Stomach smooth muscle (tissue), 2 donors: ENCODE results near the gene CNTN5.
"Not testable (repeated sequence)": the region's sequence is repeated elsewhere in the genome, so short reads cannot be mapped to it uniquely, and the experiment has no call there.

ENCODE experiments used
- H3K27ac ChIP-seq: one replicate; pipeline ENCODE4 v1.7.0; 2013; ENCODE audit warnings: mild to moderate bottlenecking, low read length, inconsistent platforms
- H3K27me3 ChIP-seq, 2 donors: one replicate each; pipeline ENCODE4 v1.7.0; 2013; ENCODE audit warnings: low read length in 2 of 2; ENCODE audit not compliant: insufficient read depth in 2 of 2, control insufficient read depth in 1 of 2
- H3K36me3 ChIP-seq, 2 donors: one replicate each; pipeline ENCODE4 v1.7.0; 2013; ENCODE audit warnings: low read length in 2 of 2; ENCODE audit not compliant: control insufficient read depth in 2 of 2, insufficient read depth in 2 of 2
- H3K4me1 ChIP-seq: one replicate; pipeline ENCODE4 v1.7.0; 2013; ENCODE audit warnings: low read length; ENCODE audit not compliant: control insufficient read depth, insufficient read depth
- H3K4me3 ChIP-seq, 2 donors: one replicate each; pipeline ENCODE4 v1.7.0; 2013; ENCODE audit warnings: low read length in 2 of 2
- H3K9ac ChIP-seq, 2 donors: one replicate each; pipeline ENCODE4 v1.7.0; 2013; ENCODE audit warnings: low read length in 2 of 2, mild to moderate bottlenecking in 1 of 2
- H3K9me3 ChIP-seq, 2 donors: one replicate each; pipeline ENCODE4 v1.7.0; 2013; ENCODE audit warnings: low read length in 2 of 2; ENCODE audit not compliant: control insufficient read depth in 2 of 2
- donor health status: healthy.
- donor health status: Pancreatic carcinoma.

Gene CNTN5

DNA sequence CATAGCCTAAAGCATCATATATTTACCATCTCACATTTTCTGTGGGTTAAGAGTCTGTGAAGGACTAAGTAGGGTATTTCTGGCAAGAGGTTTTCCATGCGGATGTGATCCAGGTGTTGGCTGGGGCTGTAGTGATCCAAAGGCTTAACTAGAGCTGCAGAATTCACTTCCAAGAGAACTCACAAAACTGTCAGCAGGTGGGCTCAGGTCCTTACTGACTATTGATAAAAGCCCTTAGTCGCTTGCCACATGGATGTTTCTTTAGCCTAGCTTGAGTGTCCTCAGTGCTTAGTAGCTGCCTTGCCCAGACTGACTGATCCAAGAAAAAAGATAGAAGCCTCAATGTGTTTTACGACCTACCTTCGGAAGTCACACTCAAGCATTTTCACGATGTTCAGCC is 250.8 kb downstream of the CNTN5 start:
- Histone ChIP-seq H3K9ac (no peak overlapping the region), H3K4me3 (no peak overlapping the region)

DNA sequence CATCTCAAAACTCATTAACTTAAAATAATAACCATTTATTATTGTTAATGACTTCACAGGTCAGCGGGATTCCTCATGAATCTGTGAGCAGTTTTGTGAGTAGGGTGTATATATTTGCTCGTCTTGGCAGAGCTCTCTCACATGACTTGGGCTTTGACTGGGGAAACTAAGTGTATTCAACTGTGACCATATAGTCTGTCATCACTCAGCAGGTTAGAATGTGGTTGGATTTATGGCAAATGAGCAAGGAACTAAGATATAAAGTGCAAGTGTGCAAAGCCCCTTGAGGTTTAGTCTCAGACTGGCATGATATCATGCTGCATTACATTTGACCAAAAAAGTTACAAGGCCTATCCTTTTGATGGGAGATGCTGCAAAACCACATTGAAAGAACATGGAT is 254.8 kb downstream of the CNTN5 start:
- H3K4me3 ChIP-seq: no peak overlapping the region
- H3K27me3 ChIP-seq: no peaks in the 10 kb centered on the region
- no peaks in the 10 kb centered on the region for H3K4me1 ChIP-seq
- H3K36me3 ChIP-seq: no peaks in the 10 kb centered on the region
- no peak overlapping the region for H3K9ac ChIP-seq
- H3K27ac ChIP-seq: no peak overlapping the region
- H3K9me3 ChIP-seq: no peaks in the 10 kb centered on the region

More for the DNA sequence above, 250.8 kb downstream of the CNTN5 start:
- Histone ChIP-seq H3K36me3 (no peaks in the 10 kb centered on the region), H3K27ac (no peak overlapping the region), H3K9me3 (no peaks in the 10 kb centered on the region), H3K27me3 (no peaks in the 10 kb centered on the region), H3K4me1 (no peaks in the 10 kb centered on the region)

DNA sequence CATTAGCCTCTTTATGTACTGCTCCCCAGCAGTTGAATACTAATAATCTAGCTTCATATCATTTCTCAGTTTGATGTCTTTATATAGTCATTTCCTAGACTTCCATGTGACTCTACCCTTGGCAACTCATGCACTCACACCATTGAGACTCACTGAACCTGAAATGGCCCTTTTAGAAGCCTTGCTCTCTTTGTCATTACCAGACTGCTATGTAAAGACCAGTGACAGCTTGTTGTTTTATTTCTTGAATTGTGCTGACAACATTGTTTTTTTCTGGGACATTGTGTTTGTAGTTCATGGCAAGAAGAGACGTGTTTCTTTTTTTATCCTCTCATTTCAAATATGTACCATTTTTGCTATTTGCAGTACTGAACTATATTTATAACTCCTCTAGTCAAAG is 256.5 kb downstream of the CNTN5 start:
- Histone ChIP-seq H3K27me3 (no peaks in the 10 kb centered on the region), H3K27ac (no peak overlapping the region), H3K4me3 (no peak overlapping the region)

DNA sequence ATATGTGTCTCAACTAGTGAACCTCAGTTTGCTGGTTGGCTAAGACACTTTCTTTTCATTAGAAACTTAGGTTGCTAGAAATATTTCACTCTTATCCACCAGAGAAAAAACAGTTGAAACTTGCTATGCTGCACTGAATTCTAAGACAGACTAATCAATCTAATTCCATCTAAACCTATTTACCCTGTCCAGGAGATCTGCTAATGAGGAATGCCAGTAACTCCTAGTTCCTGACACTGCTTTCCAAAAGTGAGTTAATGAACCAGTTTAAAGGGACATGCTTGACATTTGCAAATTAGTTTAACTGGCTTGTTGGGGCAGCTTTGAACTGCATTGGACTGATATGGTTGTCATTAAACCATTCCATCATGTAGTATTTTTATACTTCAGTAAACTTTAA is 258.5 kb downstream of the CNTN5 start:
- no peak overlapping the region for H3K4me3 ChIP-seq
- no peak overlapping the region for H3K9ac ChIP-seq
- H3K36me3 ChIP-seq: no peaks in the 10 kb centered on the region
- H3K27ac ChIP-seq: no peak overlapping the region
- no peaks in the 10 kb centered on the region for H3K27me3 ChIP-seq
- no peaks in the 10 kb centered on the region for H3K4me1 ChIP-seq
- no peaks in the 10 kb centered on the region for H3K9me3 ChIP-seq

More for the DNA sequence above, 256.5 kb downstream of the CNTN5 start:
- no peaks in the 10 kb centered on the region for H3K9me3 ChIP-seq
- H3K9ac ChIP-seq: no peak overlapping the region
- H3K36me3 ChIP-seq: no peaks in the 10 kb centered on the region
- H3K4me1 ChIP-seq: no peaks in the 10 kb centered on the region

DNA sequence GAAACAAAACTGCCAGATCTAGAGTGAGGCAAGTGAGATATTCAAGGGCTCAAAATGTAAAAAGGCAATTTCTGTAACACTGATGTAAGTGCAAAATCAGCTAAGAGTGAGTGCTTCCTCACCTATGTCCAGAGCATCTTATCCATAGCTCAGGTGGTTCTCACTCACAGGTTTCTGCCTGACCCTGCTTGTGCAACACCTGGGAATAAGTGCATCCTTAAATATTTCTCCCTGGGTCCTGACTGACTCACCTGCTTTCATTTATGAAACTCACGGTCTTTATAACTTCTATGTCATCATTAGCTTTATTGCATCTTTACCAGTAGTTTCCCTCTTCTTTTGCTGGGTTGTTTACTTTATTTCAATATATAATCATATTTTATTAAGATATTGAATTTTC is 260.6 kb downstream of the CNTN5 start:
- H3K27ac ChIP-seq: no peak overlapping the region
- H3K4me3 ChIP-seq: no peak overlapping the region
- no peaks in the 10 kb centered on the region for H3K27me3 ChIP-seq
- no peaks in the 10 kb centered on the region for H3K4me1 ChIP-seq
- no peak overlapping the region for H3K9ac ChIP-seq
- H3K9me3 ChIP-seq: no peaks in the 10 kb centered on the region
- no peaks in the 10 kb centered on the region for H3K36me3 ChIP-seq

DNA sequence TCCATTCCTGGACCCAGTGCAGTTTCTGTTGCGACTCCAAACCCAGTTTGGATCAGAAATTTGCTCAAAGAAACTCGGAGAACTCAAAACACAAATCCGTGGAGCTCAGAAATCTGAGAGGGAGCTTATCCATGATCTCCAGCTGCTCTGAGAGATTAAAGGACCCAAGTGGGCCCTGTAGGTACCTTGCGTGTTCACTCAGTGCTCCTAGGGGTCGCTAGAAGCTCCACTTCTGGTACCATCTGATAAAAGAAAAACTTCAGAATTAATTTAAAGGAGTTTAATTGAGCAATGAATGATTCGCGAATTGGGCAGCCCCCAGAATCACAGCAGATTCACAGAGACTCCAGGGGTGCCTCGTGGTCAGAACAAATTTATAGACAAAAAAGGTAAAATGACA is 277.2 kb downstream of the CNTN5 start:
- not testable (repeated sequence) for H3K36me3 ChIP-seq, H3K9ac ChIP-seq, H3K27me3 ChIP-seq, H3K9me3 ChIP-seq, H3K27ac ChIP-seq, H3K4me1 ChIP-seq, H3K4me3 ChIP-seq

DNA sequence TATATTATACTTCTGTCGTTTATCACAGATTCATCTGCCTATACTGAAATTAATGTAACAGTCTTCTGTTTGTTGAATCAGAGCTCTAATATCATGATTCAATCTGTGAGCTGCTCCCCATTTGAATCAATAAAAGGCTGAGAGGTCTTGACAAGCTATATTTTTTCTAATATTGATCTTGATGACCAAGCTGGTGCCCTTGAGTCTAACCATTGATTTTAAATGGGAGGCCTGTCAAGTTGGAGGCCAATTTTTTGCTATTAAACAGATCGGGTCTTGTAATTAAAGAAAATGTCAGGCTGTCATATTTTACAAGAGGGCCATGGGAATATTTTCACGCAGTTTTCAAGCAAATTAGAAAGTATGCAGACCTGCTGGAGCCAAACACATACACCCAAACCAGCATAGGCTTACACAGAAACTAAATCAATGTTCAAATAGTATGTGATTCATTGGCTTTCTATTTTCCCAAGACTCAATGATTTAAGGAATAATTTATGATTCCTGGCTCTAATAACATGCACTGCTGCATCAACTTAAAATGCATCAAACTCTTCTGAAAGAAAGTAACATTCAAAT is 286.9 kb downstream of the CNTN5 start:
- Histone ChIP-seq H3K9ac (no peak overlapping the region), H3K27ac (no peak overlapping the region), H3K4me1 (no peaks in the 10 kb centered on the region), H3K9me3 (no peaks in the 10 kb centered on the region), H3K27me3 (no peaks in the 10 kb centered on the region), H3K4me3 (no peak overlapping the region), H3K36me3 (no peaks in the 10 kb centered on the region)

DNA sequence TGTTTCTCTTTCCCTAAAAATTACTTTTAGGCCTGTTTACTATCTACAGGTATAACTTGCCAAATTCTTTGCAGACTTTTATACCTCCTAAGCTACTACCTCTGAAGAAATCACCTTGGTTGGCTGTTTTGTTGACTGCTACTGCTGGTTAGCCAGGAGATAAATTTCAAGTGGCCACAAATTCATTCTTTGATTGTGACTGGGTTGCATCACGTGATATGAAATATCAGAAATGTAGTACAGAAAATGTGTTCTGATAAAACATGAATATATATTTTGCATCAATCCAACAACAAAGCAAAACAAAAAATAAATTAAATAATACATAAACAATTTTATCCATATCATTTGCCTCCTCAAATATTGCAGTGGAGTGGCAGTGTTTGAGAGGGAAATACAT is 291.1 kb downstream of the CNTN5 start:
- H3K9ac ChIP-seq: no peak overlapping the region
- H3K27ac ChIP-seq: no peak overlapping the region
- H3K36me3 ChIP-seq: no peaks in the 10 kb centered on the region
- no peaks in the 10 kb centered on the region for H3K9me3 ChIP-seq
- no peaks in the 10 kb centered on the region for H3K27me3 ChIP-seq
- H3K4me1 ChIP-seq: no peaks in the 10 kb centered on the region
- no peak overlapping the region for H3K4me3 ChIP-seq

DNA sequence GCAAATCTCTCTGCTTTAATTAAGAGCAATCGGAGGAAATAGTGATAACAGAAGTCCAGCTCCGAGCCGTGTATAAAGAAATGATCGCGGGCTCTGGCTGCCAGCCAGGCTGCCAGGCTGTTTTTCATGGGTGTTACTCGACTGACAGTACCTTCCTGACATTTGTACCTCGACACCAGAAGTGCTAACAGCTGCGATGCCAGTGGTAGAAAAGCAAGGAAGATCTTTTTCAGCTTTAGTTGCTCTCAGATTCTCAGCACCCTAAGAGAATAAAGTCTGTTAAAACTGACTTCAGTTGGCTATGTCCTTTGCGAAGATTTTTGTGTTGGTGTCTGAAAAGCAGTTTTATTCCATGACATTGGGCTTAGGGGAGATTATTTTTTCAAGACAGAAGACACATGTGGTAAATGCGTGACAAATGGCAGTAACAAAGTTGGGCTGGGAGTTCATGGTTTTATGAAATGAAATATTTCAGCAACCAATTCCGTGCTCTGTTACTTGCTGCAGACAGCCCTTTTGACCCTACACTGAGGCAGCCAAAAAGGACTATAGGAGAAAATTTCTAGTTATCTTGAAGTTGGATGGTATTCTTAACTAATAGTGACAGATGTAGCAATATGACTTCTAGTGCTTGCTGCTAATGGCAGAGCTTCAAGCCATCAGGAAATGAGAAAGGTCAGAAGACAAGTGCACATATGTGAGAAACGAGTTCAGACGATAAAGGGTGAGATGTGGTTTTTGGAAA is 296.2 kb downstream of the CNTN5 start:
- Histone ChIP-seq H3K27me3 (no peaks in the 10 kb centered on the region), H3K27ac (no peak overlapping the region), H3K4me3 (no peak overlapping the region), H3K36me3 (no peaks in the 10 kb centered on the region), H3K9ac (no peak overlapping the region), H3K9me3 (no peaks in the 10 kb centered on the region), H3K4me1 (no peaks in the 10 kb centered on the region)

DNA sequence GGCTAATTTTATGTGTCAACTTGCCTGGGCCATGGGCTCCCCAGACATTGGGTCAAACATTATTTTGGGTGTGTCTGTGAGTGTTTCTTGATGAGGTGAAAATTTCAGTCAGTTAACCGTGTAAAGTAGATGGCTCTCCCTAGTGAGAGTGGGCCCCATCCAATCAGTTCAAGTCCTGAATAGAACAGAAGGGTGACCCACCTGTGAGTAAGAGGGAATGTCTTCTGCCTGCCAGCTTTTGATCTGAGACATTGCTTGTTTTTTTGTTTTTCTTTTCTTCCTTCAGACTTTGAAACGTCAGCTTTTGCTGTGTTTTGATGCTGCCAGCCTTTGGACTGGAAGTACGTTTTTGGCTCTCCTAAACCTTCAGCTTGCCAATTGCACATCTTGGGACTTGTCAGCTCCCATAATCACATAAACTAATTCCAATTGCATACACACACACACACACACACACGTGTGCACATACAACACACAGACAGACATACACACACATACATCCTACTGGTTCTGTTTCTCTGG is 300.1 kb downstream of the CNTN5 start:
- Histone ChIP-seq H3K36me3 (no peaks in the 10 kb centered on the region), H3K27ac (no peak overlapping the region), H3K9me3 (no peaks in the 10 kb centered on the region), H3K4me3 (no peak overlapping the region), H3K27me3 (no peaks in the 10 kb centered on the region), H3K4me1 (no peaks in the 10 kb centered on the region), H3K9ac (no peak overlapping the region)

DNA sequence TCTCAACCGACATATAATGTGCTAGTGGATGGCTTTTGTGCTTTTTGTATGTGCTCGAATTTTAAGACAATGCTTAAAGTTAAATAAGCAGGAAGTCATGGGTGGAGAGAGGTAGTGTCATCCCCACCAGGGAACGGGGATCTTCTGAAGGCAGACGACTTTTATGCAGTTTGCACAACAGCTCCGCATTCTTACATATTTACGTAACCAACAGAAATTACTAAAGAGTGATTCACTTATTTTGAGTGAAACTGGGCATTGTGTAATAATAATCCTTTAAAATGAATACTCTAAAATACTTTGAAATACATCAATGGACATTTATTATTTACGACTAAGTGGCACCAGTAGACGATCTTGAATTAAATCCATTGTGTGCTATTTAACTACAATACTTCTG is 305.1 kb downstream of the CNTN5 start:
- H3K36me3 ChIP-seq: no peaks in the 10 kb centered on the region
- H3K4me3 ChIP-seq: no peak overlapping the region
- no peaks in the 10 kb centered on the region for H3K27me3 ChIP-seq

More for the DNA sequence above, 305.1 kb downstream of the CNTN5 start:
- H3K9me3 ChIP-seq: no peaks in the 10 kb centered on the region
- H3K27ac ChIP-seq: no peak overlapping the region
- no peaks in the 10 kb centered on the region for H3K4me1 ChIP-seq
- no peak overlapping the region for H3K9ac ChIP-seq
